UCSD-AML1 (cell line): ENCODE results near the gene KIF19.

Experiments
- DNase-seq: peaks from one replicate; lab custom pipeline; 2025; ENCODE audit not compliant: unreplicated experiment; lab: John Stamatoyannopoulos, UW

KIF19 gene

GRCh38 chr17:74340470-74341023 lies 14.5 kb downstream of the KIF19 start:
- DNase-seq: no peak

- no peak for DNase-seq
These were observed 16.2 kb downstream of the KIF19 start for GRCh38 chr17:74342224-74342623.

- no peak for DNase-seq
These were observed 17.1 kb downstream of the KIF19 start for GRCh38 chr17:74343121-74343520.

- DNase-seq: no peak
These were observed 17.7 kb downstream of the KIF19 start for GRCh38 chr17:74343526-74344284.

- DNase-seq: no peak
These were observed 18.6 kb downstream of the KIF19 start for GRCh38 chr17:74344658-74345057.

GRCh38 chr17:74345433-74346241 lies 19.6 kb downstream of the KIF19 start:
- DNase-seq: no peak

GRCh38 chr17:74347646-74348045 lies 21.6 kb downstream of the KIF19 start:
- DNase-seq: no peak

- no peak for DNase-seq
These were observed 23.1 kb downstream of the KIF19 start for GRCh38 chr17:74349120-74349519.

- no peak for DNase-seq
These were observed 24.5 kb downstream of the KIF19 start for GRCh38 chr17:74350486-74350885.

GRCh38 chr17:74351552-74352210 lies 25.7 kb downstream of the KIF19 start:
- no peak for DNase-seq

GRCh38 chr17:74353446-74354060 lies 27.5 kb downstream of the KIF19 start:
- no peak for DNase-seq

- peak; percentile 81 for DNase-seq
These were observed 28.1 kb downstream of the KIF19 start for GRCh38 chr17:74354123-74354522.

- DNase-seq: no peak
These were observed 28.5 kb downstream of the KIF19 start for GRCh38 chr17:74354561-74354960.

GRCh38 chr17:74355065-74355464 lies 29.0 kb downstream of the KIF19 start:
- no peak for DNase-seq

- DNase-seq: no peak
These were observed 30.8 kb downstream of the KIF19 start for GRCh38 chr17:74356646-74357465.

GRCh38 chr17:74357466-74357809 lies 31.4 kb downstream of the KIF19 start:
- DNase-seq: no peak

GRCh38 chr17:74358697-74359096 lies 32.7 kb downstream of the KIF19 start:
- DNase-seq: no peak

GRCh38 chr17:74359916-74360315 lies 33.9 kb downstream of the KIF19 start:
- no peak for DNase-seq

- DNase-seq: no peak
These were observed 34.8 kb downstream of the KIF19 start for GRCh38 chr17:74360899-74361229.

- no peak for DNase-seq
These were observed 35.4 kb downstream of the KIF19 start, which contains the start of gene BTBD17 for GRCh38 chr17:74361230-74362068. Gene BTBD17, minus strand, starts transcription at chr17:74361868. Its CDS starts 49 bp downstream, at chr17:74361819.
